ENCODE data around the gene FAN1.

The FAN1 gene

DNA sequence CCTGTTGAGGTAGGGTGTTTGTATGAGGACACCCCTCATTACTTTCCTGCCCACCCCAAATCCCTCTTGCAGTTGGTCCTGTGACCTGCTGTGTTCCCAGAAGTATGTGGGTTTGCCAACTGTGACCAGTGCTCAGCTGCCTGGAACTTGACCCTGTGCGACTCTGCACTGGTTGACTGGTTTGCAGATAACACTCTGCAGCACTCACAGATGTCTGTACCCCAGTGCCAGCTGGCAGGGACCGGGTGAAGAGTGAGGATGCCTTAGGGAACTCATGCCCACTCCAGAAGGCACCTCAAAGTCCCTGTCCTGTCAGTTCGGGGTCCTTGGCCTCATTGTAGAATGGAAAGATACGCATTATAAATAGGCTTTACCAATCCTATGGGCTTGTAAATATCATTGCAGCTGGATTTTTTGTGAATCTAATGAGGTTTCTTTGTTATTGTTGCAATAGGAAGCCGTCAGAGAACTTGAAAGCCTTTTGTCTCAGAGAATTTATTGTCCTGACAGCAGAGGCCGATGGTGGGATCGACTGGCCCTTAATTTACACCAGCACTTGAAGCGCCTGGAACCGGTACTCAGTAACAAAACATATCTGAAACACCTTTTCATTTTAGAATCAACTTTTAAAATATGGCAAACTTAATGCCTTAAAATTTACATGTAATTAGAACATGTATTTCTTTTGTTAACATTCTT, 18.2 kb downstream of the FAN1 start:
- no peak for DNase-seq

DNA sequence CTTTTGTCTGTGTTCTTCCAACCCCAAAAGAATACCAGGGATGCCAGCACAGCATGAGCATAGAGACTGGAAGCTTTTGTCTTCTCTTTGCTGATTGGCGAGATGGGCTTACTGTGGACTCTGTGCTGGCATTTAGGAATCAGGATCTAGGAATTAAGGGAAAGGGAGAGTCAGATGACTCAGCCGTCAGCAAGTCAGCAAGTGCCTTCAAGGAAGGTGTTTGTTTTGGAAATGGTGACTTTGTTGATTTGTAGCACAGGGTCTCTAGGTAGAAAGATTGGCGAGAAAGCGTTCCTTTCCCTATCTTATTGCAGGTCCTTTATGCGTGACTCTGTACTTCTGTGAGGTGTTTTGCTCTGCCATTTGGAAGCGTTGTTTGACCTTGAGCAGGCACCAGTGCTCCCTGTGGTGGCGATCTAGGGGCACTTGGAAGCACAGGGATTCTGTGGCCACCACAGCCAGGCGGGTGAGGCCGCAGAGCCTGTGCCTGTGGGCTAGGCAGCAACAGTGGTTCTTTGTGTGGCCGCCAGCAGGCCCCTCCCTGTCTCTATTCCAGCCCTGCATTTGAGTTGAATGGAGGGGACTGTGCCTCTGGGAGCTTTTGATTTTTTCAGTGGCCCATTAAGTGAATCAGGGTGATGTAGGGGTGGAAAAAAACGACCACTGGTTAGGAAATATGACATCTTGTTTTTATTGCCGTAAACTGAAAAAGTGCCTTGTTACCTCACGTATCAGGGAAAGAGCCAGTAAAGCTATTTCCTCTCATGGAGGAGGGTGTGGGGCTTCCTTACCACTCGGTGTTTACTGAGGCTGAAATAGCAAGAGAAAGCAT, 19.0 kb downstream of the FAN1 start:
- no peak for DNase-seq

DNA sequence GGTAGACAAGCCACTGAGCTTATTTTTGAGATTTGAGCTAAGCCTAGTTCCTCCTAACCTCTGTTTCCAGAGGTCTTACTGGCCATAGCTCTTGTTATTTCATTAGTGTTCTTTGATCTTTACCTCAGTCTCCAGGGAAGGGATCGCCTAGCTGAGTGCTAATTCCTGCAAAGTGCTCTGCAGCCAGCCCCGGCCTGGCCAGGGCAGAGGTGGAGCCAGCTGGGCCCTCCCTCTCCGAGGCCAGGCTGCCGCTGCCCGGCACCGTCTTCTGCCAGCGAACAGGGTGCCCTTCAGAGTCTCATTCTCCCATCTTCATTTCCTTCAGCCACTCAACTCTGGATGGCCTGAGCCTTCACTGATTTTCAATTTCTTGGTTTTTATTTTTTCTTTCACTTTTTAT, 19.7 kb downstream of the FAN1 start:
- DNase-seq = no peak

DNA sequence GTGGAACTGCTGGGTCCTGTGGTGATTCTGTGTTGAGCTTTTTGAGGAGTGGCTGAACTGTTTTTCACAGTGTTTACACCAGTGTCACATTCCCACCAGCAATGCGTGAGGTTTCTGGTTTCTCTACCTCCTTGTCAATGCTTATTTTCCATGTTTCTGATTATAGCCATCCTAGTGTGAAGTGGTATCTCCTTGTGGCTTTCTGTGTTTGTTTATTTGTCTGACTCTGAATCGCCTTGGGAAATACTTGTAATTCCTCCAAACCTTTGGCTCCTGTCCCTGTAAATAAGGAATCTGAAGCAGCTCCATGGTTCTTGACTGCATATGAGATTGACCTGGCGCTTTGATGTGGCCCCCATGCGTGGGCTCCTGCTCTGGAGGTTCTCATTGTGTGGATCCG, 20.6 kb downstream of the FAN1 start:
- DNase-seq = no peak

- no peak for DNase-seq
Measured at GRCh38 chr15:30925686-30926085, 22.0 kb downstream of the FAN1 start.

- no peak for DNase-seq
Measured at GRCh38 chr15:30926161-30926560, 22.4 kb downstream of the FAN1 start.

DNA sequence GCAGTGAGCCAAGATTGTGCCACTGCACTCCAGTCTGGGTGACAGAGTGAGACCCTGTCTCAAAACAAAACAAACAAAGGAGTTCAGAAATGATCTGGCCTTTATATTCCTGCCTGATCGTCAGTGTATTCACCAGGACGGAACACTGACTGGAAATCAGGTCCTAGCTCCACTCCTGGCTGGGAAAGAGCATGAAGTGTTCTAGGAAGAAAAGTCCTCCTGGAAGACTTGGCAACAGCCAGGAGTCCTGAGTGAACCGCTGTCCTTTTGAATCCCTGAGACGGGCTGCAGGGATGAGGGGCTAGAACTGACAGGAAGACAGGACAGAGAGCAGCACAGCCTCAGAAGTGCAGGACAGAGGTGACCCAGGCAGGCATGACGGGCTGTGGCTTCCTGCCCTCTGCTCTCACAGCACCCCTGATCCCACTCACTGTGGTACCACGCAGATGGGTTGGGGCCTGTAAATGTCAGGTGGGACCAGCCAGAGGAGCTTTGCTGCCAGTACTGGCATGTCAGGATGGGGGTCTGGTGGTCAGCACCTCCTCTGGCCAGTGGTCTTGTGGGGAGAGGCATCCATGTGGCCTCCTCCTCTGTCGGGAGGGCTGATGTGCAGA, 23.5 kb downstream of the FAN1 start:
- DNase-seq = no peak

GRCh38 chr15:30928076-30928475, 24.4 kb downstream of the FAN1 start:
- no peak for DNase-seq

DNA sequence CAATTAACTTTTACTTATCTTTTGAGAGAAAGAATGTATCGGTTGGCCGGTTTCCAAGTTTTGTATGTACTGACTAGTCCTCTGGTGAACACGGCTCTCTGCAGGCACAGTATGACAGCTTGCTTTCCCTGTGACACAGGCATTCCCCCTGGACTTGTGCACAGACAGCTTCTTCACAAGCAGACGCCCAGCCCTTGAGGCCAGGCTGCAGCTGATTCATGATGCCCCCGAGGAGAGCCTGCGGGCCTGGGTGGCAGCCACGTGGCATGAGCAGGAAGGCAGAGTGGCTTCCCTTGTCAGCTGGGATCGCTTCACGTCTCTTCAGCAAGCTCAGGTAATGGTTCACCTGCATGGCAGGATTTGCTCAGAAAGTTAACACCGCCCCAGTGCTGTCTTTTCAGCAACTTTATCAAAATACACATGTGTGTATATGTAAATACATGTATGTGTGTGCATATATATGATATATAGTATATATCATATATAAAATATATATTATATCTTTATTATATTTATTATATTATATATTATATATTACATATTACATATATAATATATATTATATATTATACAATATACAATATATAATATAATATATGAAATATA, 25.5 kb downstream of the FAN1 start:
- no peak for DNase-seq

DNA sequence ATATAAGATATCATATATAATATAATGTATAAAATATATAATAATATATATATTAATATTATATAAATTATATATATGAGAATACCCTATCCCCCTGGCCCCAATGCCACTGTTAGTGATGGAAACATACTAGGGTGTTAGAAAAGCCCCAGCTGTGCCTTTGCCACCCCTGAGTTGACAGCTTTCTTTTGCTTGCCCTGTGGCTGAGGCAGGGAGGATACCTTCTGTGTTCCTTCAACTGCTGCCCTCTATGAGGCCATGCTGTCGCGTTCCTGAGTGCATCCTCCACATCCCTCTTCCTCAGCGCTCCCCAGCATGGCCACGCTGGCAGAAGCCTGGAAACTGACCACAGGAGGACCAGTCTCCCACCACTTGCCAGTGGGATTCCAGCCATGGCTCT, 26.3 kb downstream of the FAN1 start:
- DNase-seq = no peak

- DNase-seq = no peak
Measured at GRCh38 chr15:30930422-30930821, 26.7 kb downstream of the FAN1 start.

- no peak for DNase-seq
Measured at GRCh38 chr15:30933293-30933692, 29.6 kb downstream of the FAN1 start.

DNA sequence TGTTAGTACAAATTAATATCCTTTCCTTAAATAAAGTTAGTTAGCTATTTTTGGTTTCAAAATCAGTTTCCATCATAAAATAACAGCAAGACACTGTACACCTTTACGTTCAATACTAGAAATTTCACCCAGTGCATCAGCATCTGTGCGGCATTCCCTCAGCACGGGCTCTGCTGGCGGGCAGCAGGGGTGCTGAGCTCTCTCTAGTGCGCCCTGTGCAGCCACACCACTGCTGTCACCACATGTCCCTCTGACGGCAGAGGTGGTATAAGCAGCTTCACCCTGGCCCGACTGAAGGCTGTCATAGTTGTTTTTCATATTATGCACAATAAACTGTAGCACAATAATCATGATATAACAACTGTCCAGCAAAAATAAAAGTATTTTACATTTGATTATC, 35.4 kb downstream of the FAN1 start:
- no peak for DNase-seq

DNA sequence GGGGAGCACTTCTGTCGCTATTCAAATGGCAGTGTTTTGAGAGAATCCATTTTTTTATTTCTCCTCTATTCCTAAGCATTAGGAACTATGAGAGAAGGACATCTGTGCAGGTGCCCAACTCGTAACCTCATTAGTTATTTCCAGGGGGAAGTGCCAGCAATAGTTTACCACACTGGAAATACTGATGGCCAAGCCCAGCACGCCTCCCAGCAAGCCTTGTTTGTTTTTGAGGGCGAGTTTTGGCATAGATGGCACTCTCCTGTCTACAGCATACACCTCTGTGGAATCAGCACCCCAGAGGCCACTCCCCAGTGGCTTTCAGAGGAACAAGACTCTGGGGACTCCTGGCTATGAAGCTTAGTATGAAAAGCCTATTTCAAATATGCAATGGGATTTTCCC, 36.6 kb downstream of the FAN1 start:
- DNase-seq = no peak

GRCh38 chr15:30941520-30941919, 37.8 kb downstream of the FAN1 start:
- no peak for DNase-seq

GRCh38 chr15:30943654-30944335, 40.1 kb downstream of the FAN1 start:
- DNase-seq = no peak

GRCh38 chr15:30953183-30953582, 49.5 kb downstream of the FAN1 start:
- DNase-seq = no peak

GRCh38 chr15:30953731-30954378, 50.1 kb downstream of the FAN1 start:
- no peak for DNase-seq

DNA sequence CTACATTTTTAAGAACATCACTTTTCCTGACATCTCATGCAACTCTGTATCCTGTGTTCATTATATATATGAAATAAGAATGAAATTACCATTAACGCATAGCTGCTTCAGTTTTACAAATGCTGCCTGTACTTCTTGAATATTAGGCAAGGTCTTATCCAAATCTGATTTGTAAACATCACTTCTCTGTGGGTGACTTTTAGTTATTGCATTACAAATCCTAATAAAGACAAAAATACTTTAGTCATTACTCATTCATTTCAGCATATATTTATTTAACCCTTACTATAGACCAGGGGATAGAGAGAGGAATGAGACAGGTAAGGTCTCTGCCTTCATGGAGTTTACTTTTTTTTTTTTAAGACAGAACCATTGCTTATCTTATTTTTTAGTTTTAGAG, 51.0 kb downstream of the FAN1 start:
- no peak for DNase-seq

- no peak for DNase-seq
Measured at GRCh38 chr15:30956216-30957124, 52.8 kb downstream of the FAN1 start.

DNA sequence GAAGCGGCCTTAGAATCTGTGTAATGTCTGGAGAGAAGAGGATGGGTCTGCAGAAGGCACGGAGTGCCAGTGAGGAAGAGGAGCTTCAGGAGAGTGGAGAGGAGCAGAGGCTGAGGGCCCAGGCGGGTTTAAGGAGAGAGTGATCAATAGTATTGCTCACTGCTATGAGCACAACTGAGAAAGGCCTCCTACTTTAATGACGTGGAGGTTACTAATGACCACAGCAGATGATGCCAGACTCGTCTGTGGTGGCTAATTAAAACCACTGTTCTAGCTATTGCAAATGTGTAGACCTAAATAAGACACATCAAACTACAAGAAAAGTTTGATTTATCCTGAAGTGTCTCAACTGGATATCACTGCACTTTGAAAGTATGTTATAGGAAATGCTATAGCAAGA, 54.5 kb downstream of the FAN1 start:
- no peak for DNase-seq

All from NCI-H2107 (cell line).